CD4-positive, alpha-beta T cell treated with Interleukin-6 for 4 hours (primary cell): ENCODE data around the gene NHLH2.

Experiments
- DNase-seq: peaks from one replicate; pipeline ENCODE4 v3.0.0-alpha.2; 2020; ENCODE audit warnings: mixed read lengths

NHLH2 gene

GRCh38 chr1:115837740-115838421 is 3.0 kb downstream of the NHLH2 start:
- no peak for DNase-seq

GRCh38 chr1:115837341-115837739 is 3.6 kb downstream of the NHLH2 start:
- DNase-seq: no peak

GRCh38 chr1:115833856-115834255 is 7.1 kb downstream of the NHLH2 start:
- DNase-seq: no peak

- no peak for DNase-seq
Measured at GRCh38 chr1:115832651-115833050, 8.3 kb downstream of the NHLH2 start.

- no peak for DNase-seq
Measured at GRCh38 chr1:115830963-115831362, 10.0 kb downstream of the NHLH2 start.

GRCh38 chr1:115829947-115830346 is 11.0 kb downstream of the NHLH2 start:
- DNase-seq: no peak

GRCh38 chr1:115829023-115829674 is 11.8 kb downstream of the NHLH2 start:
- no peak for DNase-seq

GRCh38 chr1:115828101-115829022 is 12.6 kb downstream of the NHLH2 start:
- no peak for DNase-seq

- DNase-seq: no peak
Measured at GRCh38 chr1:115827452-115828044, 13.4 kb downstream of the NHLH2 start.

GRCh38 chr1:115826628-115827027 is 14.3 kb downstream of the NHLH2 start:
- DNase-seq: no peak

GRCh38 chr1:115822117-115822516 is 18.8 kb downstream of the NHLH2 start:
- no peak for DNase-seq

GRCh38 chr1:115815694-115816093 is 25.2 kb downstream of the NHLH2 start:
- DNase-seq: no peak

- no peak for DNase-seq
Measured at GRCh38 chr1:115814685-115815398, 26.1 kb downstream of the NHLH2 start.

- DNase-seq: no peak
Measured at GRCh38 chr1:115813727-115814126, 27.2 kb downstream of the NHLH2 start.

- no peak for DNase-seq
Measured at GRCh38 chr1:115811140-115811828, 29.6 kb downstream of the NHLH2 start.

- no peak for DNase-seq
Measured at GRCh38 chr1:115810609-115811008, 30.3 kb downstream of the NHLH2 start.

GRCh38 chr1:115809847-115810246 is 31.1 kb downstream of the NHLH2 start:
- no peak for DNase-seq

GRCh38 chr1:115809076-115809475 is 31.9 kb downstream of the NHLH2 start:
- DNase-seq: no peak

GRCh38 chr1:115807723-115808122 is 33.2 kb downstream of the NHLH2 start:
- peak; percentile 35 for DNase-seq

GRCh38 chr1:115805597-115805996 is 35.3 kb downstream of the NHLH2 start:
- DNase-seq: no peak

- no peak for DNase-seq
Measured at GRCh38 chr1:115802416-115802815, 38.5 kb downstream of the NHLH2 start.

- DNase-seq: no peak
Measured at GRCh38 chr1:115797486-115797885, 43.4 kb downstream of the NHLH2 start.
